Activated T-helper 2 cell treated with anti-CD3 and anti-CD28 coated beads, Interferon-gamma antibody, Interleukin-2, Interleukin-4, amounts not matched to agents 10 μg/mL and 5 μg/mL and 100 μg/mL, durations not matched to agents 14 hours and 24 hours and 36 hours (primary cell): ENCODE results near the gene TOR1A. TPM values are rescaled to one million over a fixed set of nuclear protein-coding genes. Genes with fewer than 3 reads are reported as not detected.
A peak's percentile ranks its signal among the peaks of the same experiment; 100 is the strongest.
"Not testable (repeated sequence)": the region's sequence is repeated elsewhere in the genome, so short reads cannot be mapped to it uniquely, and the experiment has no call there.

ENCODE experiments used
- DNase-seq: peaks from one replicate; pipeline ENCODE4 v3.0.0; 2021; ENCODE audit warnings: low spot score
- H3K27ac Mint-ChIP-seq: one replicate; pipeline ENCODE4 v1.8.0; 2021; ENCODE audit warnings: mixed read lengths
- H3K27me3 Mint-ChIP-seq: one replicate; pipeline ENCODE4 v1.8.0; 2021; ENCODE audit warnings: low read depth, mixed read lengths
- H3K36me3 Mint-ChIP-seq: one replicate; pipeline ENCODE4 v1.8.0; 2021; ENCODE audit warnings: low read depth, mixed read lengths
- H3K4me1 Mint-ChIP-seq: one replicate; pipeline ENCODE4 v1.8.0; 2021; ENCODE audit warnings: low read depth, mixed read lengths
- H3K4me3 Mint-ChIP-seq: one replicate; pipeline ENCODE4 v1.8.0; 2021; ENCODE audit warnings: low read depth, mild to moderate bottlenecking, moderate library complexity, mixed read lengths
- H3K9me3 Mint-ChIP-seq: one replicate; pipeline ENCODE4 v1.8.0; 2021; ENCODE audit warnings: mixed read lengths
- intact Hi-C: fragments of 100-400 bp; cut with micrococcal nuclease; formaldehyde crosslinking; loops from one replicate; pipeline ENCODE4 v1.15.1; 2023
- total RNA-seq: library from RNA; stranded (reverse); gene quantifications from 2 replicates; pipeline ENCODE4 v1.2.3, GENCODE V29; 2022

The TOR1A gene
- total RNA-seq, 1 donor from 2014 or later, result 55.8 TPM

DNA sequence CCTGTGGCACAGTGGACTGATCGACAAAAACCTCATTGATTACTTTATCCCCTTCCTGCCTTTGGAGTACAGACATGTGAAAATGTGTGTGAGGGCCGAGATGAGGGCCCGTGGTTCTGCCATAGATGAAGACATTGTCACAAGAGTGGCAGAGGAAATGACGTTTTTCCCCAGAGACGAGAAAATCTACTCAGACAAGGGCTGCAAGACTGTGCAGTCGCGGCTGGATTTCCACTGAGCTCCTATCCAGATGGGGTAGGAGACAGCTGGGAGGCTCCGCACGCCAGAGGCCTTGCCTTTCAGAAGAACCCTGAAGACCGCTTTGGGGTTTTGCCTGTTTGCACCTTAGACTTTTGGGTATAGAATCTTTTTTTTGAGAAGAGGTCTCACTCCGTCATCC, 14.6 kb downstream of the TOR1A start:
- peaks cover 71% of the 10 kb centered on the region for H3K36me3 Mint-ChIP-seq

DNA sequence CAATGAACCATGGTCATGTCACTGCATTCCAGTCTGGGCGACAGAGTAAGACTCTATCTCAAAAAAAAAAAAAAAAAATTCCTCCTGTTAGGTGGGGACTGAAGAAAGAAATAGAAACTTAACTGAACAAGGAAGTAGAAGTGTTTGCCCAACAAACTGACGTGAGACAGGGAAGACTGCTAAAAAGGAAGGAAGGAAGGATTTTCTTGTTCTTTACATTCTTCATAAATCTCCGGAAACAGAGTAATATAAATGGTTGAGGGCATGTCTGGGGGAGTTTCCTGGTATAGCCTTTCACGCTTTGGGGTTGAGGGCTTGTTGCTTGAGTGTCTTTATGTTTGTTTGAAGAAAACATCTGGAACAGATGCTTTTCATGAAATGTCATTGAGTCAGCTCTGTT, 17.9 kb downstream of the TOR1A start:
- peaks cover 21% of the 10 kb centered on the region for H3K4me1 Mint-ChIP-seq
- intact Hi-C loops, result no loop called here

More for the DNA sequence above, 14.6 kb downstream of the TOR1A start:
- H3K27me3 Mint-ChIP-seq, result no peaks in the 10 kb centered on the region
- no peaks in the 10 kb centered on the region for H3K9me3 Mint-ChIP-seq
- H3K4me1 Mint-ChIP-seq, result peaks cover 16% of the 10 kb centered on the region
- H3K4me3 Mint-ChIP-seq, result no peak overlapping the region
- DNase-seq, result no peak
- intact Hi-C loops, result no loop called here
- no peak overlapping the region for H3K27ac Mint-ChIP-seq

GRCh38 chr9:129803676-129804060, 20.3 kb downstream of the TOR1A start:
- H3K27me3 Mint-ChIP-seq, result no peaks in the 10 kb centered on the region
- intact Hi-C loops, result loop anchor here (1.0 kb wide), 2 partner anchors 20 to 32 kb away; partner anchors contain the start of genes C9orf78 and USP20

More for the DNA sequence above, 17.9 kb downstream of the TOR1A start:
- Mint-ChIP-seq H3K4me3 (peak overlapping the region; percentile 43), H3K36me3 (peaks cover 57% of the 10 kb centered on the region), H3K27me3 (no peaks in the 10 kb centered on the region), H3K9me3 (no peaks in the 10 kb centered on the region), H3K27ac (peak overlapping the region; percentile 30)
- DNase-seq, result no peak

DNA sequence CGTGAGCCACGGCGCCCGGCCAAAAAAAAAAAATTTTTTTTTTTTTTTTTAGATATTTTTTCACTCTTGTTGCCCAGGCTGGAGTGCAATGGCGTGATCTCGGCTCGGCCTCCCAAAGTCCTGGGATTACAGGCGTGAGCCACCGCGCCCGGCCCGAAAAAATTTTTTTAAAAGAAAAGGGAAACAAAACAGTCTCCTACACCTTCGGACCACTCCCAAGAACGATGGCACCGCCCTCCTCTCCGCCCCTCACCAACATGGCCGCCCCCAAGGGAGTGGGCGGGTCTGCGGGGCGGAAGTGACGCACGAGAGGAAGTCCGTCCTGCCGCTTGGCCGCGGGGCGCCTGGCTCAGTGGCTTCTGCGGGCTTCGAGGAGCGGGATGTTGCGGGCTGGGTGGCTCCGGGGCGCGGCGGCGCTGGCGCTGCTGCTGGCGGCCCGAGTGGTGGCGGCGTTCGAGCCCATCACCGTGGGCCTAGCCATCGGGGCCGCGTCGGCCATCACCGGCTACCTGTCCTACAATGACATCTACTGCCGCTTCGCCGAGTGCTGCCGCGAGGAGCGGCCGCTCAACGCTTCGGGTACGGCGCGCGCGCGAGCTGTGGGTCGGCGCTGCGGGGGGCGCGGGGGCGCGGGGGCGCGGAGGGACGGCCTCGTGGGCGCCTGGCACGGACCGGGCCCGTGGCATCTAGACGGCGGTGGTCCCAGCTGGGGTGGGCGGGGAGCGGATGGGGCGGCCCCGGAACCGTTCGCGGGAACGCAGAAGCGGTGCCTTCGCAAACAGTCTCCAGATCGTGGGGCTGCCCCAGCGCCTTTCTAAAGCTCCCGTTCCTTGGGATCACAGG, 20.9 kb downstream of the TOR1A start, which contains the start of gene TOR1B:
TOR1B (plus strand) TSS at position 352 of the 843 bp plus-strand sequence; CDS start at position 381, 29 bp downstream.
- Mint-ChIP-seq H3K4me1 (peaks cover 21% of the 10 kb centered on the region), H3K27ac (peak within 1 kb of the TSS; percentile 85), H3K4me3 (peak within 1 kb of the TSS; percentile 88), H3K36me3 (peaks cover 33% of the 10 kb centered on the region), H3K27me3 (no peaks in the 10 kb centered on the region), H3K9me3 (no peaks in the 10 kb centered on the region)
- peak; percentile 92 for DNase-seq
- intact Hi-C loops, result loop anchor here (1.0 kb wide), 2 partner anchors 20 to 32 kb away; partner anchors contain the start of genes C9orf78 and USP20

More at GRCh38 chr9:129803676-129804060, 20.3 kb downstream of the TOR1A start:
- no peaks in the 10 kb centered on the region for H3K9me3 Mint-ChIP-seq
- peaks cover 21% of the 10 kb centered on the region for H3K4me1 Mint-ChIP-seq
- H3K36me3 Mint-ChIP-seq, result peaks cover 36% of the 10 kb centered on the region
- H3K4me3 Mint-ChIP-seq, result peak overlapping the region; percentile 88
- H3K27ac Mint-ChIP-seq, result peak overlapping the region; percentile 33
- no peak for DNase-seq

DNA sequence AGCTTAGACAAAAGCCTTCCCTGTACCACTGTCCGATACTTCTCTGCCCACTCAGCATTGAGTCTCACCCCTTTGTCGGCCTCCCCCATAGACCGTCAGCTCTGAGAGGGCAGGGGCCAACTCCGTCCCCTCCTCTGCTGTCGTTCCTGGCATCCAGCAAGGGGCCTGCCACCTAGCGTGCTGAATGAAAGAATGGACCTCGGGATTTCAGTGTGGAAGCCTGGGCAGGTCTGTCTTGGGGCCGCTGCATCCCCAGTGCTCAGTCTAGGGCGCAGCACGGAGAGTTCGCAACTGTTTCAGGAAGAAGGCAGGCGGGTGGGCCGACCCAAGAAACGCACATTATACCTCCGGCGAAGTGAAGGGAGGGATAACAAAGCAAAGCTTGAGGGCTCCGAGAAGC, 22.4 kb downstream of the TOR1A start:
- Mint-ChIP-seq H3K9me3 (no peaks in the 10 kb centered on the region), H3K36me3 (peaks cover 21% of the 10 kb centered on the region), H3K4me3 (peak overlapping the region; percentile 60), H3K27ac (peak overlapping the region; percentile 11), H3K27me3 (no peaks in the 10 kb centered on the region), H3K4me1 (peaks cover 17% of the 10 kb centered on the region)
- no peak for DNase-seq
- intact Hi-C loops, result no loop called here

GRCh38 chr9:129798973-129799372, 25.0 kb downstream of the TOR1A start:
- DNase-seq, result no peak
- Mint-ChIP-seq H3K4me1 (peaks cover 4% of the 10 kb centered on the region), H3K36me3 (peaks cover 2% of the 10 kb centered on the region), H3K9me3 (no peaks in the 10 kb centered on the region), H3K4me3 (no peak overlapping the region), H3K27me3 (peaks cover 6% of the 10 kb centered on the region), H3K27ac (no peak overlapping the region)
- intact Hi-C loops, result no loop called here

DNA sequence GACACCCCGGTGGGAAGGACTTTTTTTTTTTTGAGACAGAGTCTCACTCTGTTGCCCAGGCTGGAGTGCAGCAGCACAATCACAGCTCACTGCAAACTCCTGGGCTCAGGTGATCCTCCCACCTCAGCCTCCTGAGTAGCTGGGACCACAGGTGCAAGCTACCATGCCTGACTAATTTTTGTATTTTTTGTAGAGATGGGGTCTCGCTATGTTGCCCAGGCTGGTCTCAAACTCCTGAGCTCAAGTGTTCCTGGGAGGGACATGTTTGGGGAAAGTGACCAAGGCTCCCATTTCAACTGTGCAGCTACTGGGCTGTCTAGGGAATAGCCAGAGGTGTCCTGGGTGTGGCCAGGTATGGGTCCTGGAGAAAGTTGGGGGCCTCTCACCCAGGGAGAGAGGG, 27.9 kb downstream of the TOR1A start:
- H3K4me1 Mint-ChIP-seq, H3K27me3 Mint-ChIP-seq, DNase-seq, H3K36me3 Mint-ChIP-seq, H3K4me3 Mint-ChIP-seq, intact Hi-C loops, H3K9me3 Mint-ChIP-seq, H3K27ac Mint-ChIP-seq: not testable (repeated sequence)

- peaks cover 6% of the 10 kb centered on the region for H3K27me3 Mint-ChIP-seq
Measured at GRCh38 chr9:129794549-129794948, 29.4 kb downstream of the TOR1A start.

GRCh38 chr9:129786481-129786880, 37.5 kb downstream of the TOR1A start:
- intact Hi-C loops, result loop anchor here (10.0 kb wide), 1 partner anchor 652 kb away; no protein-coding TSS in a partner anchor
- Mint-ChIP-seq H3K4me1 (peaks cover 13% of the 10 kb centered on the region), H3K27ac (no peak overlapping the region), H3K27me3 (peaks cover 8% of the 10 kb centered on the region), H3K9me3 (no peaks in the 10 kb centered on the region), H3K36me3 (no peaks in the 10 kb centered on the region), H3K4me3 (no peak overlapping the region)
- DNase-seq, result no peak

More at GRCh38 chr9:129794549-129794948, 29.4 kb downstream of the TOR1A start:
- Mint-ChIP-seq H3K27ac (no peak overlapping the region), H3K4me3 (no peak overlapping the region), H3K36me3 (no peaks in the 10 kb centered on the region), H3K4me1 (peaks cover 10% of the 10 kb centered on the region), H3K9me3 (no peaks in the 10 kb centered on the region)
- no peak for DNase-seq
- intact Hi-C loops, result no loop called here

DNA sequence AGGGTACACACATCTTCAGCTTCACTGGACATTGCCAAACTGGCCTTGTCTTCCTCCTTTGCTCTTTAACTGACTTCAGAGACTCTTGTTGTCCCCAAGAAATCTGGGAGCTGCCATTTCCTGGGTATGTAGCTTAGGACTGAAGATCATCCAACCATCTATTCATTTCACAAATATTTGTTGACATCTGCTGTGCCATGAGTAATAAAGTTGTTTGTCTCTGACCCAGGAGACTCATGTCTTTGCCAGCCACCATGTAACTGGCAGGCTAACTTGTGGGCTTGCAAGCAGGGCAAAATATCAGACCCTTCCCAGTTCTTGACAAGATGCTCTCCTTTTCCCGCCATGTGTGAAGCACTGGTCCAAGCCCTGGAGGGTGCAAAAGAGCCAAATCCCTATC, 38.1 kb downstream of the TOR1A start:
- DNase-seq, result no peak
- Mint-ChIP-seq H3K27ac (no peak overlapping the region), H3K36me3 (no peaks in the 10 kb centered on the region), H3K4me3 (no peak overlapping the region), H3K4me1 (peaks cover 13% of the 10 kb centered on the region), H3K9me3 (no peaks in the 10 kb centered on the region), H3K27me3 (peaks cover 8% of the 10 kb centered on the region)
- intact Hi-C loops, result loop anchor here (10.0 kb wide), 1 partner anchor 651 kb away; no protein-coding TSS in a partner anchor

- not testable (repeated sequence) for H3K27me3 Mint-ChIP-seq, H3K27ac Mint-ChIP-seq, DNase-seq, H3K9me3 Mint-ChIP-seq, H3K4me3 Mint-ChIP-seq, H3K36me3 Mint-ChIP-seq, H3K4me1 Mint-ChIP-seq
- intact Hi-C loops, result loop anchor here (10.0 kb wide), 1 partner anchor 650 kb away; no protein-coding TSS in a partner anchor
Measured at GRCh38 chr9:129784970-129785369, 39.0 kb downstream of the TOR1A start.

- H3K9me3 Mint-ChIP-seq, result no peaks in the 10 kb centered on the region
- intact Hi-C loops, result loop anchor here (1.0 to 10.0 kb wide), 3 partner anchors 46 to 649 kb away; partner anchors contain the start of gene ASB6
- H3K4me1 Mint-ChIP-seq, result peaks cover 4% of the 10 kb centered on the region
- H3K27ac Mint-ChIP-seq, result no peak overlapping the region
- peak; percentile 63 for DNase-seq
- H3K4me3 Mint-ChIP-seq, result no peak overlapping the region
- H3K36me3 Mint-ChIP-seq, result no peaks in the 10 kb centered on the region
- H3K27me3 Mint-ChIP-seq, result peaks cover 14% of the 10 kb centered on the region
Measured at GRCh38 chr9:129783516-129784361, 40.2 kb downstream of the TOR1A start.
